Measurements from ENCODE around the gene KLHL35.

DNA sequence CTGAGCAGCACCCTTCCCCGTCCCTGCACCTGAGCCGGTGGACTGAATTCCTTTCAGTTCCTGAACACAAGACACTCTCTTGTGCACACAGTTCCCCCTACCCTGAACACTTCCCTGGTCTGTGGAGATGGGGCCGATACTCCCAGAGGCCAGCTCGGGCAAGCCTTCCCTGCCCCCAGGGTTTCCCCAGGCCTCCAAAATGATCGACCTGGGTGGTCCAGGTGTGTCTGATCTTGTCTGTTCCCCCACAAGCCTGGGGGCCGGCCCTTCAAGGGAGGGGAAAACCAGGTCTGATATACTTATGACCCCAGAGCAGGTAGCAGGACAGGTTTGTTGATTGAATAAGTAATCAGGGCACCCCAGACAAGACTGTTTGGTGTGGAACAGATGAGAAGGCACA lies 40.7 kb upstream of the KLHL35 start:
- TF ChIP-seq POLR2A (IDR thresholded peaks at IDR 0.05; ENCODE audit: low read length) (no peak), GATA1 (IDR thresholded peaks at IDR 0.05; ENCODE audit: low read depth, low read length) (no peak)
